H7 (cell line): Measurements from ENCODE around the gene OLFM1. TPM values are rescaled to one million over a fixed set of nuclear protein-coding genes. Genes with fewer than 3 reads are reported as not detected.

Experiments
- DNase-seq: peaks from one replicate; pipeline ENCODE4 v3.0.0; 2012
- H3K27me3 ChIP-seq: 2 replicates; pipeline ENCODE4 v1.6.0; 2011; ENCODE audit warnings: mild to moderate bottlenecking, low read length; ENCODE audit not compliant: control insufficient read depth, insufficient read depth
- H3K36me3 ChIP-seq: replicated peaks from 2 replicates; pipeline ENCODE4 v1.5.1; 2011; ENCODE audit warnings: low read length; ENCODE audit not compliant: control insufficient read depth, insufficient read depth
- H3K4me3 ChIP-seq: 2 replicates; pipeline ENCODE4 v1.5.1; 2011; ENCODE audit warnings: low read depth, mild to moderate bottlenecking, control low read depth, low read length, moderate library complexity; ENCODE audit not compliant: insufficient read depth
- total RNA-seq: library from RNA; depleted of rRNA; stranded (reverse); fragments of >200 nt; shearing (Covaris generic); gene quantifications from 2 replicates; pipeline ENCODE4 v1.2.3, GENCODE V29; 2014; rRNA removed

The OLFM1 gene
- total RNA-seq: 42.9 and 58.2 TPM in 2 replicates

DNA sequence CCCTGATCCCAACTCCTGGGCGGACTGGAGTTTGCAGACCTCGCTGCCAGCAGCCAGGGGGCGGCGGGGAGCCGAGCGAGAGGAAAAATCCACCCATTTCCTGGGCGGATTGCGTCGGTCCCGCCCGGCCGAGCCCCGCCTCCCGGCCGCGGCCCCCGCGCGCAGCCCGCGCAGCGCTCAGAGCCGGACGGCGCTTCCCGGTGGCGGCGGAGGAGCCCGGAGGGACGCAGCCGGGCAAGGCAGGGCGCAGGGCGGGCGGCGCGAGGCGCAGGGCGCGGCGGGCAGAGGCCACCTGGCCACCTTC is at the start of gene OLFM1:
OLFM1 (plus strand) TSS at position 180 of the 304 bp plus-strand sequence. CDS start 322 bp downstream, outside the sequence.
- peak; percentile 96 for DNase-seq
- H3K4me3 ChIP-seq: peak within 1 kb of the TSS; percentile 63
- peaks cover 22% of the 10 kb centered on the region for H3K27me3 ChIP-seq
- peaks cover 5% of the 10 kb centered on the region for H3K36me3 ChIP-seq

DNA sequence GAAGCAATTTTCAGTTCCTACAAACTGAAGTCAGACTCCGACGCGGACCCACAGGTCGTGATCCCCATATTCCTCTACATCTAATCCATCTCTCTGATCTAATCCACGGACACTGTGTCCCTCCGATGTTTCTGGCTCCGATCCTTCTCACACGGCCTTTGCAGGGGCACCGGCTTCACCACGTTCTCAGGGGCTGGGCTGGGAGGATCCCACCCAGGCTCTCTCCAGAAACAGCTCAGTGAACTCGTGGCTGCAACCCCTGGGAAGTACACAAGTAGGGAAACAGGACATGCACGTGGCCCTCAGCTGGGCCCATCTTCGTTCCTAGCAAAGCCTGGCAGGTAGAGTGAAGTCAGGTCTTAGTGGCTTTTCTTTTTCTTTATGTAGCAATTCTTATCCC is 49.1 kb upstream of the OLFM1 start:
- Histone ChIP-seq H3K36me3 (no peaks in the 10 kb centered on the region), H3K27me3 (no peaks in the 10 kb centered on the region), H3K4me3 (no peak overlapping the region)
- DNase-seq: no peak

DNA sequence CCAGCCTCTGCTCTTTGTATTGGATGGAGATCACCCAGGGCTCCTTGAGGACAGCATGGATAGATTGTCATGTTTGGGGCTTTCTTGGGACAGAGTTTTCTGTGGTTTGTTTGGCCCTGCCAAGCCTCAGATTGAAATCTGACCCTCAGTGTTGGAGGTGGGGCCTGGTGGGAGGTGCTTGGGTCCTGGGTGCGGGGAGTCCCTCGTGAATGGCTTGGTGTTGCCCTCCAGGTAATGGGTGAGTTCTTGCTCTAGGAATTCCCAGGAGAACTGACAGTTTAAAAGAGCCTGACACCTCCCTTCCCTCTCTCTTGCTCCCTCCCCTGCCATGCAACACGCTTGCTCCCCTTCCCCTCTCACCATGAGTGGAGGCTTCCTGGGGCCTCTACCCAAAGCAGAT is 48.6 kb upstream of the OLFM1 start:
- H3K4me3 ChIP-seq: no peak overlapping the region
- H3K36me3 ChIP-seq: no peaks in the 10 kb centered on the region
- DNase-seq: no peak
- no peaks in the 10 kb centered on the region for H3K27me3 ChIP-seq

DNA sequence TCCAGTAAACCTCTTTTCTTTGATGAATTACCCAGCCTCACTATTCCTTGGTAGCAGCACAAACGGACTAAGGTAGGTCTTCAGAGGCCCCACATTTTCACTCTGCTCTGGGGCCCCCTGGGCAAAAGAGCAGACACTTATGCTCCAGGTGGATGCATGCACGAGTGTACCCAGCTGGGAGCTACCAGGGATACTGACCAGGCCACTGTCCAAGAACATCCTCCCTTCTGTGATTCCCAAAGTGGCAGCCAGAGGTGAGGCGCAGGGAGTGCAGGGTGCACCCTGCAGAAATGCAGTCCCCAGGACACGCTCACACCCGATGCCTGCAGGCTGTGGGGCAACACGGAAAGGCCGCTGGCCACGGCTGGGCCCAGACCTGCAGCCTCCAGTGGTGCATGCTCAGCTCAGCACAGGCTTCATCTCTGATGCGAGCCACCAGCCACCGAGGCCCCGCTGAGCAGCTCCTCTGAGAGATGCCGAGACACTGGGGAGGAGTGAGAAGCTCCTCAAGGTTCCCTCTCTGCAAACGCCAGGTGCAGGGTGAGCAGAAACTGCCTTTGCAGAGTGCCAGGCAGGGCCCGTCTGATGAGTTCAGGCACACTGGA is 48.1 kb upstream of the OLFM1 start:
- Histone ChIP-seq H3K36me3 (no peaks in the 10 kb centered on the region), H3K27me3 (no peaks in the 10 kb centered on the region), H3K4me3 (no peak overlapping the region)
- peak; percentile 40 for DNase-seq

DNA sequence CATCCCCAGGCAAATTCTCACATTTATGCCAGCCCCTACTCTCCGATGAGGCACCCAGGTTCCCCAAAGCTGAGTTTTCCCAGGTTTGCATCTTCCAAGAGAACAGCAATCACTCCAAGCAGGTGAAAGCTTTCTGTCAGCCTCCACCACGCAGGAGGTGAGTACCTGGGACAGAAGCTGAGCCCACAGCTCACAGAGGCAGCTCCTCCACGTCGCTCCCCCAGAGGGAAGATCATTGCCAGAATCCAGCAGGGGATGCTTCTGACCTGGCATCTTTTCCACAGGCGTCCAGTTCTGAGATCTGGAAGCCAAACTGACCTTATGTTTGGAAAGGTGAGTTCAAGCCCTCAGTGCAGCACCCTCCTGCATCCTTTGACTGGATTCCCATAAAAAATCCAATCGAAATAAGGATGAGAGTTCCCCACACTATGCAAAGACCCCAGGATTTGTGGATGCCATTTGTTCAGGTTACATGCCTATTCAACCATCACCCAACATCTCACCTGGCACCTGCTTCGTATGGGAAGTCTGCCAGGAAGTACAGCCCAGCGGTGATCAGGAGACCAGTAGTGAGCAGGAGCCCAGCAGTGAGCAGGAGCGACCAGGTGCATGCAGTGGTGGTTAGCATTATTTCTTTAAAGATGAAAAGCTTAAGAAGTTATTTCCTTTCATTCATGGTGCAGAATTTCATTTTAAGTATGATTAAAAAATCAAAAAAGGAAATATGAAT is 47.4 kb upstream of the OLFM1 start:
- Histone ChIP-seq H3K36me3 (no peaks in the 10 kb centered on the region), H3K27me3 (no peaks in the 10 kb centered on the region), H3K4me3 (no peak overlapping the region)
- DNase-seq: no peak

DNA sequence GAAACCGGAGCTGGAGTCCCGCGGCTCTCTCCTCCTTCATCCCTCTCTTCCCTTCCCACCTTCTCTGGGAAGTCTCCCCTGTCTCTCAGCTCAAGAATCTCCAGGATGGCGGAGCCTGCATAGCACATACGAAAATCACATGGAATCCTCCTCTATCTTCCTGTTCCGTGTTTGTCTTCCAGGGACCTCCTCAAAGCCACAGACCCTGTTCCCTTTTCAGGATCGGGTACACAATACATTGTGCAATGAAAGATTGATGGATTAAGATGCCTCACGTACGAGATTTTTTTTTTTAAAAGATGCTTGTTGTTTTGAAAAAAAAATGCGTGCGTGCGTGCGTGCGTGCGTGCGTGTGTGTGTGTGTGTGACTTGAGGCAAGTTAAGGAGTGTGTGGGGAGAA is 46.6 kb upstream of the OLFM1 start:
- DNase-seq: no peak
- no peaks in the 10 kb centered on the region for H3K27me3 ChIP-seq
- no peaks in the 10 kb centered on the region for H3K36me3 ChIP-seq
- H3K4me3 ChIP-seq: no peak overlapping the region

DNA sequence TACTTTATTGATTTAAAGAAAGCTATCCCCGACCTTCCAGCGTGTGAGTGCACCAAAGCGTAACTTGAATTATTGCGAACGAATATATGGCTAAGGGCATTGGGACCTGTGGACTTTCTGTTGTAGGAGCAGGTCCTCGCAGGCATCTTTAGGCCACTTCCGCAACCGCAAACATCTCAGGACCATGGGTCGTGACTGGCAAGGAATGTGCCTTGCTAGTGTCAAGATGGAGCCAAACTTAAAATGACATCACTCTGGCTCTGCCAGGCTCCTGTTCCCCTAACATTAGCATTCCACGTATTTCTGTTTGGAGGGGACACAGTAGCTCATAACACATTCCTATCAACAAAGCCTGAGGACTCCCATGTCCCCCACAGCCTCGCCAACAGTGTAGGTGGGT is 44.1 kb upstream of the OLFM1 start:
- no peaks in the 10 kb centered on the region for H3K36me3 ChIP-seq
- no peak for DNase-seq

DNA sequence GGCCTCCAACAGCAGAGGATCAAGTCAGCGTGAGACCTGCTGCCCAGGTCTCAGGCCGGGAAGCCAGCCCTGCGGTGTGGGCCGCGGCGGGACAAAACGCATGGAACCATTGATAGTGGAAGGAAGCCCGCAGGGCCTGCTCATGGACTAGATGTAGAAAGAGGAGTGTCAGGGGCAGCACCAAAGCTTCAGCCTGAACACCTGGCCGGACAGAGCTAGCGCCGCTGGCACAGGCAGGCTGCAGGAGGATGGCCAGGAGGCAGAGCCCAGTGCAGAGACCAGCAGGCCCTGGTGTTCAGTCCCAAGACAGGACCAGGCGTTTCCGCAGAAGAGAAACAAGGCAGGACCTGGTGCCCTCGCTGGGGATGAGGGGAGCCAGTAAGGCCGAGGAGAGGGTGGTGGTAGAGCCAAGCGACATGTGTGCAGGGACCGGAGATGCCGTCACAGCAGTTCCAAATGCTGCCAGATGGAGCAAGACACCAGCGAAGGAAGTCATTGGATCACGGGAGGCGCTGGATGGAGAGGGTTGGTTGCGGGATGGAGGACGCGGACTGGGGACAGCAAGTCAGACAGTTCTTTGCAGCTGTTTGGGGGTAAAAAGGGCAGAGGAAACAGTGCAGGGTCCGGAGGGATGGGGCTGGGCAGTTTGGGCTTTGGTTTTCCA is 42.1 kb upstream of the OLFM1 start:
- H3K36me3 ChIP-seq: no peaks in the 10 kb centered on the region
- DNase-seq: peak; percentile 47
- no peaks in the 10 kb centered on the region for H3K27me3 ChIP-seq
- H3K4me3 ChIP-seq: no peak overlapping the region

More for the DNA sequence above, 44.1 kb upstream of the OLFM1 start:
- Histone ChIP-seq H3K4me3 (no peak overlapping the region), H3K27me3 (no peaks in the 10 kb centered on the region)

DNA sequence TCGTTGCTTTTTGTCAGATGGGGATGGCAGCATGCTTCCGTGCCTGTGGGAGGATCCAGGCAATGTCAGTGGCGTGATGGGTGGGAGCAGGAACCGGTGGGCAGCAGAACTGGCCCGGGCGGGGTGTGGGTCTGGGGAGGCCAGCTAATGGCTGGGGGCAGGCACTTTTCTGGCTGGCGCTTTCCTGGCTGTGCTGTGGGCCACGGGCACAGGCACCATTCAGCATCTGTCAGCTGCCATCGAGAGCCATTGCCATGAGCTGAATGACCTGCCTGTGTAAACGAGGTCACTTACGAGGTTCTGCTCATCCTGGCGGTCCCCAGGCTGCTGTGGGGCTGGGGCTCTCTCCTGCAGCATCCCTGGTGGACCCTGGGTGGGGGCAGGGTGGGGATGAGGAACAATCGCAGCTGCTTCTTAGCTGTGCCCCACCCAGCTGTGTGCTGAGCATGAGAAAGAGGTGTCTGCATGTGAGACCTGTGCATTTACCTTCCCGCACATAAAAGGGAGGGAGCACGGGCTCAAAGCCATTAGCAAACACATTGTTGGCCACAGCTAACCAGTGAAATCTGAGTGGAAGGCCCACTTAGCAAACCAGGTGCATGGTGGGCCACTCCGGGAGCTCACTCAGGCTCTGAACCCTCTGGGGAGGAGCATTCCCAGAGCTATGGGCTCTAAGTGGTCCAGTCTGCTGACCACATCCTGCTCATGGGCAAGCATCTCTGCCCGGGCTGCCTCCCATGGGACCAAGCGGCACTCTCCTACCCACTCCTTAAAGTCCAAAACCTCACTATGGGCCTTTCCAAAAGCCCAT is 41.3 kb upstream of the OLFM1 start:
- no peaks in the 10 kb centered on the region for H3K36me3 ChIP-seq
- DNase-seq: no peak
- H3K27me3 ChIP-seq: no peaks in the 10 kb centered on the region
- H3K4me3 ChIP-seq: no peak overlapping the region

DNA sequence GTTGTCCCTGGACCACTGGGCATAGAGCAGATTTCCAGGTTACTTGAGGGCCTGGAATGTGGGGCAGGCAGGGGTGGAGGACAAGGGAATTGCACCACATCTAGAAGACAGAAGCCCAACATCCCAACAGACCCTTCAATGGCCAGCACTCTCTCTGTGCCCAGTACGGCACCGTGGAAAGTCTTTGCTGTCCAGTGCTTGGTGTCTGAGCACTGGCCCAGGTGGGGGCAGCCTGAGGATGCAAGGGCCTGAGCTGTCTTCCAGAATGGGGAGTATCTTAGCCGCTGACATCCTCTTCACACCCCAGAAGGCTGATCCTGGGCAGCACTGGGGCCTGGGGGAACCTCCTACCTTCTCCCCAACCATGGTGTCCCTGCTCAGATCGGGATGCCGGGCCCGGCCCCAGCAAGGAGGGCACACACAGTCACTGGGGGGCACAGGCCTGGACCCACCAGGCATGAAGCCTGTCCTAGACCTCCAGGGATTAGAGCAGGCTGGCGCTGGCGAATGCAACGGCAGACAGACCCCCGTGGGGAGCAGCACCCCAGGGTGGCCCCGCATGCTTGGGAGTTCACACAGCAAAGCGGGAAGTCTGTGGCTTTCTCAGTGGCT is 40.6 kb upstream of the OLFM1 start:
- H3K4me3 ChIP-seq: no peak overlapping the region
- no peaks in the 10 kb centered on the region for H3K36me3 ChIP-seq
- no peak for DNase-seq
- H3K27me3 ChIP-seq: no peaks in the 10 kb centered on the region

DNA sequence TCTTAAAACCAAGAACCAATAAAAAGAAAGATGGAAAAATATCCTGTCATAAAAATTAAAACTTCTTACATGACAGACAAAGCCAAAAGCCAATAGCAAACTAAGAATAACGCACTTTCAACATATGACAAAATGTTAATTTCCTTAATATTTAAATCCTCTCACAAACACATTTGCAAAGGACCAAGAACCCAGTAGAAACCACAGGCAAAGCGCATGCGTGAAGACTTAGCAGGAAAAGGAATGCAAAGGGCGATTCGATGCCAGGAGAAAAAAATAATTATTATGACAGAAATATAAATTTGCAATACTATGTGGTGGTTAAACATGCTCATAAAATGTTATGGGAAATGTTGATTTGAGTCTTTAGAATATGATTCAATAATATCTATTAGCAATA is 39.9 kb upstream of the OLFM1 start:
- Histone ChIP-seq H3K4me3 (no peak overlapping the region), H3K27me3 (no peaks in the 10 kb centered on the region), H3K36me3 (no peaks in the 10 kb centered on the region)
- no peak for DNase-seq

DNA sequence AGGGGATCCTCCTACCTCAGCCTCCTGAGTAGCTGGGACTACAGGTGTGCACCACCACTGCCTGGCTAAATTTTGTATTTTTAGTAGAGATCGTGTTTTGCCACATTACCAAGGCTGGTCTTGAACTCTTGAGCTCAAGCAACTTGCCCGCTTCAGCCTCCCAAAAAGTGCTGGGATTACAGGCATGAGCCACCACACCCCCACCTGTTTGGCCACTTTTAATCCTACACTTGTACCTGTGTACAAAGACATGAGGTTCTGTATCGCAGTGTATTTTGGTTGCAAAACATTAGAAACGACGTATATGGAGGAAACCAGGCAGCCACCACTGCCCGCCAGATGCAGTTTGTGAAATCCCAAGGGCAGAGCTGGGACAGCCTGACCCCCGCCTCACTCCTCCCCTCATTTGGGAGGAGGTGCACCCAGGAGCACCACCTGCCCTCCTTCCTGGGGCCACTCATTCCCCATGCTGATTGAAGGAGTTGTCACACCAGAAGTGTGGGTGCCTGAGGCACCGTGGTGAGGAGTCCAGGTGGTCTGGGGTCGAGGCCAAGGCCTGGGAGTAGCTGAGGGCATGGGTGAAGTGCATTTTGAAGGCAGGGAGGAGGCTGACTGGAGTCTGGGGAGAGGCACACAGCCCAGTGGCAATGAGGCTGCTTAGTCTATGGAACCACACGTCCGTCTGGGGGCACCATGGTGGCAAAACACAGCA is 39.3 kb upstream of the OLFM1 start:
- H3K27me3 ChIP-seq: no peaks in the 10 kb centered on the region
- DNase-seq: no peak
- H3K4me3 ChIP-seq: no peak overlapping the region
- no peaks in the 10 kb centered on the region for H3K36me3 ChIP-seq

DNA sequence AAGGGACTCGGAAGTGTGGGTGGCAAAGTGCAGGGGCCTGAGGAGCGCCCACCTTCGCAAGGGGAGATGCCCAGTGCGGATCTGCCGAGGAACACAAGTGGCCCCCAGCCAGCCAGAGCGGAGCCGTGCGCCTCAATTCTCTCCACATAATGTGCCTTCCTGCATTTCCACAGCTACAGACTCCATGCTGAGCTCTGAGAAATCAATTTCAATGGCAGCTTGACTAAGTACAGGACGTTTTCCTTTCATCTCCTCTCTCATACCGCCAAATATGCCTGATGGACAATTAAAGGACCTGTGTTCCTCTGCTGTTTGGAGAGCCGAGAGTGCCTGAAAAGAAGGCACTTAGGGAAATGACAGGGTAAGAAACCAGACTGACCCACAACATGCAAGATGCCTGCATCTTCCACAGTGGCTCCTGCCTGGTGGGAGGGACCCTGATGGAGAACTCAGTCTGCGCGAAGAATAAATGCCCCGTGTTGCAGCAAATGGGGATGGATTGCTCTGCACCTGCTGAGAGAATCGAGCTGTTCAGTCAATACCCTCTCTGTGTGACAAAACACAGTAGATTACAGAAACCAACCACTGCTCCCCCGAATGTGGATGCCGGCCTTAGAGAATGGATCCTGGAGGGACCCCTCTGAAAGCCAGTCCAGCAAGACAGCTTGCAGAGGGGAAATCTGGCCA is 38.6 kb upstream of the OLFM1 start:
- H3K4me3 ChIP-seq: no peak overlapping the region
- H3K36me3 ChIP-seq: no peaks in the 10 kb centered on the region
- H3K27me3 ChIP-seq: no peaks in the 10 kb centered on the region
- no peak for DNase-seq
